ENCODE measurements around the gene IFNA1. TPM values are rescaled to one million over a fixed set of nuclear protein-coding genes. Genes with fewer than 3 reads are reported as not detected.

Gene IFNA1
- total and polyA plus RNA-seq, 2 experiments from 2014 or later: not detected

- no peak for TF ChIP-seq REST (IDR thresholded peaks at IDR 0.05; ENCODE audit: unreplicated experiment)
- TF ChIP-seq EZH2 (IDR thresholded peaks at IDR 0.05; ENCODE audit: low read depth, unreplicated experiment): peak; percentile 41
- TF ChIP-seq NANOG (IDR thresholded peaks at IDR 0.05; ENCODE audit: borderline replicate concordance): no peak
- TF ChIP-seq STAT1 (IDR thresholded peaks at IDR 0.05; ENCODE audit: unreplicated experiment): no peak
Measured at GRCh38 chr9:21402386-21403251, 37.6 kb upstream of the IFNA1 start (continued).

- Histone ChIP-seq H3K9me2 (ENCODE audit: insufficient read depth) (no peaks in the 10 kb centered on the region; the same call in 1 of the 2 replicates), H4K20me1 (replicated peaks; ENCODE audit: insufficient read depth) (no peaks in the 10 kb centered on the region), H3K4me3 (no peak overlapping the region), H3K4me2 (no peak overlapping the region), H3K4me1 (ENCODE audit: insufficient read depth) (peaks cover 4% of the 10 kb centered on the region; the same call in 1 of the 2 replicates), H3K27ac (ENCODE audit: low read depth) (no peak overlapping the region), H3K79me2 (replicated peaks; ENCODE audit: insufficient read depth) (no peaks in the 10 kb centered on the region), H3K27me3 (ENCODE audit: insufficient read depth) (peaks cover 34% of the 10 kb centered on the region), H3K36me3 (ENCODE audit: insufficient read depth) (no peaks in the 10 kb centered on the region), H3F3A (replicated peaks; ENCODE audit: low read depth) (no peaks in the 10 kb centered on the region; the same call in 1 of the 2 replicates), H2AFZ (no peak overlapping the region)
- Mint-ChIP-seq H3K4me1 (peaks cover 12% of the 10 kb centered on the region; the same call in 2 of the 3 replicates), H3K27me3 (ENCODE audit: insufficient read depth, low read depth, poor library complexity) (peaks cover 19% of the 10 kb centered on the region), H3K9me3 (no peaks in the 10 kb centered on the region), H3K36me3 (ENCODE audit: low read depth) (no peaks in the 10 kb centered on the region), H3K4me3 (no peak overlapping the region), H3K27ac (no peak overlapping the region)
- ATAC-seq (no peak), DNase-seq (ENCODE audit: low spot score) (no peak)
- TF ChIP-seq ETS1 (IDR thresholded peaks at IDR 0.05) (no peak), CTCF (conservative IDR thresholded peaks at IDR 0.05; ENCODE audit: low read depth in 2 of 2) (no peak), ZNF114 (CRISPR knock-in tag; IDR thresholded peaks at IDR 0.05) (no peak), POLR2AphosphoS5 (IDR thresholded peaks at IDR 0.05; ENCODE audit: low read depth) (no peak), NANOG (IDR thresholded peaks at IDR 0.05; ENCODE audit: borderline replicate concordance) (no peak), EZH2 (IDR thresholded peaks at IDR 0.05; ENCODE audit: low read depth, unreplicated experiment) (no peak), ZNF331 (CRISPR knock-in tag; IDR thresholded peaks at IDR 0.05; ENCODE audit: low read depth) (no peak), STAT1 (IDR thresholded peaks at IDR 0.05; ENCODE audit: unreplicated experiment) (no peak), CREB1 (CRISPR knock-in tag; IDR thresholded peaks at IDR 0.05; ENCODE audit: low read depth) (no peak), JUNB (IDR thresholded peaks at IDR 0.05; ENCODE audit: unreplicated experiment) (no peak)
Measured at GRCh38 chr9:21404146-21404545, 36.1 kb upstream of the IFNA1 start.

Measured in GM23338 (cell line).